ENCODE data around the gene NAIF1.

Gene NAIF1

GRCh38 chr9:128022886-128023285, 44.2 kb downstream of the NAIF1 start:
- Histone ChIP-seq H3K4me1 (peaks cover 36 to 52% (median 46%) of the 10 kb centered on the region in 10 experiments), H3K4me3 (no peak overlapping the region), H4K20me1 (no peaks in the 10 kb centered on the region; a peak in 1 of 22 replicates), H3K36me3 (no peaks in the 10 kb centered on the region), H3K27ac (no peak overlapping the region), H3K9me3 (replicated peaks in 1 of 11) (no peaks in the 10 kb centered on the region), H3K9ac (no peak overlapping the region), H3K27me3 (peaks cover 0 to 3% (median 1%) of the 10 kb centered on the region in 11 experiments; a peak in 6 of 22 replicates), H3K4me2 (peak overlapping the region; percentile 33 to 66 (median 45))
- TF ChIP-seq Cebpa-rat (IDR thresholded peaks at IDR 0.05) = no peak

- Histone ChIP-seq H4K20me1 (peaks cover 0 to under 1% (median 0%) of the 10 kb centered on the region in 11 experiments; a peak in 1 of 22 replicates), H3K27me3 (peaks cover 12 to 21% (median 19%) of the 10 kb centered on the region in 11 experiments), H3K9ac (no peak overlapping the region), H3K4me2 (no peak overlapping the region), H3K27ac (no peak overlapping the region), H3K36me3 (no peaks in the 10 kb centered on the region), H3K4me1 (peaks cover 19 to 34% (median 28%) of the 10 kb centered on the region in 10 experiments), H3K9me3 (replicated peaks in 1 of 11) (no peaks in the 10 kb centered on the region), H3K4me3 (no peak overlapping the region)
- no peak for TF ChIP-seq Cebpa-rat (IDR thresholded peaks at IDR 0.05)
These were observed 46.0 kb downstream of the NAIF1 start for GRCh38 chr9:128021098-128021497.

GRCh38 chr9:128020692-128021091, 46.4 kb downstream of the NAIF1 start:
- Histone ChIP-seq H3K27ac (no peak overlapping the region), H3K36me3 (no peaks in the 10 kb centered on the region), H3K4me3 (no peak overlapping the region), H3K4me1 (peaks cover 16 to 30% (median 24%) of the 10 kb centered on the region in 10 experiments), H3K27me3 (peaks cover 16 to 25% (median 23%) of the 10 kb centered on the region in 11 experiments), H3K4me2 (no peak overlapping the region), H3K9me3 (replicated peaks in 1 of 11) (no peaks in the 10 kb centered on the region), H4K20me1 (peaks cover 0 to 5% (median 0%) of the 10 kb centered on the region in 11 experiments; a peak in 1 of 22 replicates), H3K9ac (no peak overlapping the region)
- TF ChIP-seq Cebpa-rat (IDR thresholded peaks at IDR 0.05) = no peak

- H3K27me3 ChIP-seq = peaks cover 54 to 74% (median 65%) of the 10 kb centered on the region in 11 experiments
- H3K4me1 ChIP-seq = peaks cover 20 to 25% (median 21%) of the 10 kb centered on the region in 10 experiments
- no peaks in the 10 kb centered on the region for H3K36me3 ChIP-seq
- no peaks in the 10 kb centered on the region for H3K9me3 ChIP-seq (replicated peaks in 1 of 11)
- no peak overlapping the region for H3K27ac ChIP-seq
- H3K4me2 ChIP-seq = no peak overlapping the region
- no peak overlapping the region for H3K9ac ChIP-seq
- H4K20me1 ChIP-seq = peaks cover 0 to 14% (median 0%) of the 10 kb centered on the region in 11 experiments; a peak in 3 of 22 replicates
- no peak overlapping the region for H3K4me3 ChIP-seq
- TF ChIP-seq Cebpa-rat (IDR thresholded peaks at IDR 0.05) = no peak
These were observed 51.4 kb downstream of the NAIF1 start for GRCh38 chr9:128015696-128016095.

Measured in BLaER1 treated with 17β-estradiol and CSF1 and Interleukin-3, amounts not matched to agents 10 nM and 100 nM (cell line).